ENCODE results near the gene SIK1.
"Not testable (repeated sequence)": the region's sequence is repeated elsewhere in the genome, so short reads cannot be mapped to it uniquely, and the experiment has no call there.

GRCh38 chr21:43471597-43472242 lies 44.8 kb upstream of the SIK1 start:
- not testable (repeated sequence) for TF ChIP-seq OVOL2 (CRISPR knock-in tag; IDR thresholded peaks at IDR 0.05; ENCODE audit: borderline replicate concordance); MAX (CRISPR knock-in tag; IDR thresholded peaks at IDR 0.05); CTCF (IDR thresholded peaks at IDR 0.05); ARID4B (CRISPR knock-in tag; IDR thresholded peaks at IDR 0.05; ENCODE audit: borderline replicate concordance); PRDM15 (CRISPR knock-in tag; IDR thresholded peaks at IDR 0.05); ZNF512 (CRISPR knock-in tag; IDR thresholded peaks at IDR 0.05; ENCODE audit: borderline replicate concordance); STAT6 (CRISPR knock-in tag; conservative IDR thresholded peaks at IDR 0.05; ENCODE audit: low read depth); ZNF416 (CRISPR knock-in tag; IDR thresholded peaks at IDR 0.05); JUN (CRISPR knock-in tag; IDR thresholded peaks at IDR 0.05); IRF1 (CRISPR knock-in tag; IDR thresholded peaks at IDR 0.05); CBFB (CRISPR knock-in tag; IDR thresholded peaks at IDR 0.05; ENCODE audit: low read depth); ZNF396 (CRISPR knock-in tag; IDR thresholded peaks at IDR 0.05; ENCODE audit: borderline replicate concordance); ATF2 (CRISPR knock-in tag; IDR thresholded peaks at IDR 0.05; ENCODE audit: borderline replicate concordance, low read depth); NFATC4 (CRISPR knock-in tag; IDR thresholded peaks at IDR 0.05)

All from WTC11 (cell line).